ENCODE results near the gene C1QL3. TPM values are rescaled to one million over a fixed set of nuclear protein-coding genes. Genes with fewer than 3 reads are reported as not detected.

C1QL3 gene
- total and polyA plus RNA-seq, 2 donors: 0.05 TPM; not detected in 1

DNA sequence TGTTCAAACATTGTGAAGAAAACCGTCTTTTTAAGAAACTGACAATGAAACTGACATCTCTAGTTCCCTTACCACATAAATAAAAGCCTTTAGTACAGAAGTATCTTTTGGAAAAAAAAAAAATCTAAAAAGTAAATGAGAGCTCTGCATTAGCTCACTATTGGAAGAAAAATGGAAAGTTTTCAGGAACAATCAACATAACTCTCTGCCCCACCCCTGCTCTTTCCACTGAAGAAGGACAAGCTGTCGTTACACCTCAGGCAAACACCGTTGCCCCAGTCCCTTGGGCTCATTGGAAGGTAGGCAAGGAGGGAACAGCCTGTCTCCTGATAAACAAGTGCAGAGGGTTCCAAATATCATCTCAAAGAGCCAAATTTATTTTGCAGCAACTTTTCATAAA lies 22.4 kb upstream of the C1QL3 start:
- Histone ChIP-seq H3K9me3 (ENCODE audit: control insufficient read depth in 2 of 2, insufficient read depth in 1 of 2, low read length in 1 of 2) (no peaks in the 10 kb centered on the region), H3K27ac (ENCODE audit: low read depth in 1 of 2, low read length in 1 of 2) (no peak overlapping the region)
- 90% methylated on average over 3 of the region's 3 CpGs for WGBS

DNA sequence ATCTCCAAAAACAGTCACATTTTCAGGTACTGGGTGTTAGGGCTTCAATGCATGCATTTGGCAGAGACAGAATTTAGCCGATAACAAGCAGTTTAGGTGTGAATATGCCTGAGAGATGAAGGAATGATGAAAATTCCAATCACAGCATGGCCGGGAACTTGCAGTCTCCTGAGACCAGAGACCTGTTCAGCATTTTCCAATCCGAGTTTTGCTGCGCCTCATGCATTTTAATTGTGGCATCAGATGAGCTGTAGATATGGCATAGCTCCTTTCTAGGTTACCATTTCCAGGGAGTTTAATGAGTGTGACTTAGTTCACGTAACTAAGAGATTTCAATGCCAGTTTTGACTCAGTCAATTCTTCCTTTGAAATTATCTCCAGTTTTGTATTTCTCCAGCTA lies 14.5 kb upstream of the C1QL3 start:
- Histone ChIP-seq H3K4me1 (ENCODE audit: control insufficient read depth in 2 of 2, insufficient read depth in 2 of 2, low read length in 2 of 2) (no peaks in the 10 kb centered on the region), H3K4me3 (ENCODE audit: low read length in 2 of 2) (no peak overlapping the region), H3K27me3 (ENCODE audit: control insufficient read depth in 2 of 2, insufficient read depth in 1 of 2, low read length in 1 of 2) (no peaks in the 10 kb centered on the region), H3K36me3 (ENCODE audit: control insufficient read depth in 2 of 2, insufficient read depth in 2 of 2, low read length in 1 of 2) (no peaks in the 10 kb centered on the region), H3K9me3 (ENCODE audit: control insufficient read depth in 2 of 2, insufficient read depth in 1 of 2, low read length in 1 of 2) (no peaks in the 10 kb centered on the region), H3K27ac (ENCODE audit: low read depth in 1 of 2, low read length in 1 of 2) (no peak overlapping the region)
- 96% methylated on average over 5 of the region's 5 CpGs for WGBS
- no peak for DNase-seq (ENCODE audit: low read depth in 6 of 9, low spot score in 9 of 9)

More for the DNA sequence above, 22.4 kb upstream of the C1QL3 start:
- Histone ChIP-seq H3K36me3 (ENCODE audit: control insufficient read depth in 2 of 2, insufficient read depth in 2 of 2, low read length in 1 of 2) (no peaks in the 10 kb centered on the region), H3K4me3 (ENCODE audit: low read length in 2 of 2) (no peak overlapping the region), H3K4me1 (ENCODE audit: control insufficient read depth in 2 of 2, insufficient read depth in 2 of 2, low read length in 2 of 2) (no peaks in the 10 kb centered on the region), H3K27me3 (ENCODE audit: control insufficient read depth in 2 of 2, insufficient read depth in 1 of 2, low read length in 1 of 2) (no peaks in the 10 kb centered on the region)
- no peak for DNase-seq (ENCODE audit: low read depth in 6 of 9, low spot score in 9 of 9)

DNA sequence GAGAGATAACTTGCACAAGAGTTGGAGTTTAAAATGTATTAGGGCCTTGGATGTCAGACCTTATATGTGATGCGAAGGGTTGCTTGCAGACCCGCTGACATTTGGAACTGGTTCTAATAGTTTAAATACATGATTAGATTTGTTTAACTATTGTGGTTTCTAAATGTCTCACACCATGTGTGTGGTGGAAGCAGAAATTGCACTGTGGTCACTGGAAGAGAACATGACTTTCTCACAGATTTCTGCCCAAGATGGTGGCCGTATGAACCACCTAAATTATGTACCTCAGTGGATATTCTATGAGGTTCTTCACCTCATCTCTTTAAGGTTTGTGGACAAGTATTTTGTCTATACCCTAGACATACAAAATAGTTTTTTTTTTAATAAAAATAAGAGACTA lies 8.2 kb upstream of the C1QL3 start:
- Histone ChIP-seq H3K36me3 (ENCODE audit: control insufficient read depth in 2 of 2, insufficient read depth in 2 of 2, low read length in 1 of 2) (no peaks in the 10 kb centered on the region), H3K4me3 (ENCODE audit: low read length in 2 of 2) (no peak overlapping the region), H3K9me3 (ENCODE audit: control insufficient read depth in 2 of 2, insufficient read depth in 1 of 2, low read length in 1 of 2) (no peaks in the 10 kb centered on the region), H3K27me3 (ENCODE audit: control insufficient read depth in 2 of 2, insufficient read depth in 1 of 2, low read length in 1 of 2) (no peaks in the 10 kb centered on the region), H3K4me1 (ENCODE audit: control insufficient read depth in 2 of 2, insufficient read depth in 2 of 2, low read length in 2 of 2) (no peaks in the 10 kb centered on the region), H3K27ac (ENCODE audit: low read depth in 1 of 2, low read length in 1 of 2) (no peak overlapping the region)
- WGBS: 96% methylated on average over 3 of the region's 3 CpGs
- no peak for DNase-seq (ENCODE audit: low read depth in 6 of 9, low spot score in 9 of 9)

DNA sequence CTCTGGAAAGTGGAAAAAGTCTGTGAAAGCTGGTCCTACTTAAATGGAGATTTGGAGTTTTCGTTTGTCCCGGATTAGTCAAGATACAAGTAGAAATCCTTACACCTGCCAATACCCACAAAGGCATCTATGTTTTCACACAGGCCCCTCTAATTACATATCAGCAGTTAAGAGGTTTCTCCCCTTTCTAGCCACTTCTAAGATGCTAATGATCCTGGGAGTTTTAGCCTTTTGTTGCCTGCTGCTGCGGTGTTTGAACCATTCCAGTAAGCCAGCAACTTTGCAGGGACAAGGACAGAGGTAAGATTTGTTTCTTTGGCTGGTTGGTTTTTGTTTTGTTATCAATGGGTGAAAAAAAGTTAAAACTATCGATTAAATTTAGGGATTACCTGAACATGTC lies 5.8 kb upstream of the C1QL3 start:
- Histone ChIP-seq H3K4me1 (ENCODE audit: control insufficient read depth in 2 of 2, insufficient read depth in 2 of 2, low read length in 2 of 2) (no peaks in the 10 kb centered on the region), H3K27me3 (ENCODE audit: control insufficient read depth in 2 of 2, insufficient read depth in 1 of 2, low read length in 1 of 2) (peaks cover 4 to 14% of the 10 kb centered on the region in 2 donors), H3K9me3 (ENCODE audit: control insufficient read depth in 2 of 2, insufficient read depth in 1 of 2, low read length in 1 of 2) (no peaks in the 10 kb centered on the region), H3K36me3 (ENCODE audit: control insufficient read depth in 2 of 2, insufficient read depth in 2 of 2, low read length in 1 of 2) (no peaks in the 10 kb centered on the region), H3K4me3 (ENCODE audit: low read length in 2 of 2) (no peak overlapping the region), H3K27ac (ENCODE audit: low read depth in 1 of 2, low read length in 1 of 2) (no peak overlapping the region)
- no peak for DNase-seq (ENCODE audit: low read depth in 6 of 9, low spot score in 9 of 9)
- WGBS: 91% methylated on average over 4 of the region's 4 CpGs

DNA sequence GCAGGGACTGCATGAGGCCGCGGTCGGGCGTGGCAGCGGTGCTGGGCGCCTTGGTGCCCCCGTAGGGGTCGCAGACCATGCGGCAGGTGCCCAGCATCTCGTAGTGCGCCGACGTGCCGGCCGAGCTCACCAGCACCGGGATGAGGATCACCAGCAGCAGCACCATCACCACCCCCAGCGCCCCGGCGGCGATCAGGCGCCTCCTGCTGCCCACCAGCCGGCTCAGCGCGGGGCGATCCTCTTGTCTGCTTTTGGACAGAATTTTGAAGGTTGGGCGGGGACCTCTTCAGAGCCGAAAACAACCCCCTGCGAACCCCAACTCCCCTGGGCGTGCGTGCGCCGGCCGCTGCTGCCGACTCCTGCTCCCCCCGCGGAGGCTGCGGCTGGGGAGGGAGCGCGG lies 779 bp downstream of the C1QL3 start:
- H3K36me3 ChIP-seq (ENCODE audit: control insufficient read depth in 2 of 2, insufficient read depth in 2 of 2, low read length in 1 of 2): no peaks in the 10 kb centered on the region
- H3K4me1 ChIP-seq (ENCODE audit: control insufficient read depth in 2 of 2, insufficient read depth in 2 of 2, low read length in 2 of 2): peaks cover 7 to 13% of the 10 kb centered on the region in 2 donors
- peak in 1 of 9 donors; percentile 18 for DNase-seq (ENCODE audit: low read depth in 6 of 9, low spot score in 9 of 9)
- H3K27ac ChIP-seq (ENCODE audit: low read depth in 1 of 2, low read length in 1 of 2): no peak overlapping the region
- H3K4me3 ChIP-seq (ENCODE audit: low read length in 2 of 2): peak overlapping the region; percentile 22 to 49
- 2% methylated on average over 39 of the region's 39 CpGs for WGBS
- H3K27me3 ChIP-seq (ENCODE audit: control insufficient read depth in 2 of 2, insufficient read depth in 1 of 2, low read length in 1 of 2): peaks cover 27 to 48% of the 10 kb centered on the region in 2 donors
- H3K9me3 ChIP-seq (ENCODE audit: control insufficient read depth in 2 of 2, insufficient read depth in 1 of 2, low read length in 1 of 2): no peaks in the 10 kb centered on the region

DNA sequence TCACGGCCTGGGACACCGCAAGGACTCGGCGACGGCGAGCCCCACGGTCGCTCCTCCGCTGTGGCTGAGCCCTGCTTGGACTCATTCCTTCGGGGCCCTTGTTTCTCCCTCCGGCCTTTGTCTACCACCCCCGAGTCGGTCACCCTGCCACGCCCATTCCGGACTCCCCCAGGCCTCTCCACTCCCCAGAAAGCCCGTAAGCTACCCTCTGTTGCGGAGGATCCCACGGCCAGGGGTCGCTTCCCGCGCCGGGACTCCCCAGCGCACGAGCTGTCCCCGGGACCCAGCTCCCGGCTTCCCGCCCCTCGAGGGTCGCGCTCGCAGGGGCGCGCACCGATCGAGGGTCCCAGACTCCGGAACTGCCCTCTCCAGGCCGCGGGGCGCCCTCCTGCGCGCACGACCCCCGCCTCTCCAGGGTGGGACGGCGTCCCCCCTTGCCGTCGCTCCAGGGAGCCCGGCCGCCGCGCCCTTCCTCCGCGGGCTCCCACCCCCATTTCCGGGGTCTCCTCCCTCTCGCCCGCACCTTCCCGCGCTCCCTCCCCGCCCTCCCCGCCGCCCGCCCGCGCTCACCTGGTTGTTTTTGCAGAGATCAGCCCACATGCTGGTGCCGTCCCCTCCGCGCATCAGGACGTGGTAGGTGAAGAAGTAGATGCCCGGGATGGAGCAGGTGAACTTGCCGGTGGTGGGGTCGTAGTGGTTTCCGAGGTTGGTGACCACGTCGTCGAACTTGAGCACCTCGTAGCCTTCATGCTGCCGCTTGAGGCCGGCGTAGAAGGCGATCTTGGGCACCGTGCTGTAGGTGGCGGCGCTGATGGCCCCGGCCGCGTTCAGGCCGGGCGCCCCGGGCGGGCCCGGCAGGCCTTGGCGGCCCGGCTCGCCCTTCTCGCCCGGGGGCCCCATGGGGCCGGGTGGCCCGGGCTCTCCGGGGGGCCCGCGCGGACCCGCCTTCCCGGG lies 1.5 kb downstream of the C1QL3 start:
- 6% methylated on average over 104 of the region's 104 CpGs for WGBS
- Histone ChIP-seq H3K27me3 (ENCODE audit: control insufficient read depth in 2 of 2, insufficient read depth in 1 of 2, low read length in 1 of 2) (peaks cover 27 to 48% of the 10 kb centered on the region in 2 donors), H3K4me3 (ENCODE audit: low read length in 2 of 2) (peak overlapping the region in 1 of 2 donors; percentile 49), H3K27ac (ENCODE audit: low read depth in 1 of 2, low read length in 1 of 2) (no peak overlapping the region), H3K9me3 (ENCODE audit: control insufficient read depth in 2 of 2, insufficient read depth in 1 of 2, low read length in 1 of 2) (no peaks in the 10 kb centered on the region), H3K4me1 (ENCODE audit: control insufficient read depth in 2 of 2, insufficient read depth in 2 of 2, low read length in 2 of 2) (peaks cover 7 to 13% of the 10 kb centered on the region in 2 donors), H3K36me3 (ENCODE audit: control insufficient read depth in 2 of 2, insufficient read depth in 2 of 2, low read length in 1 of 2) (no peaks in the 10 kb centered on the region)
- peak in 1 of 9 donors; percentile 17 for DNase-seq (ENCODE audit: low read depth in 6 of 9, low spot score in 9 of 9)

DNA sequence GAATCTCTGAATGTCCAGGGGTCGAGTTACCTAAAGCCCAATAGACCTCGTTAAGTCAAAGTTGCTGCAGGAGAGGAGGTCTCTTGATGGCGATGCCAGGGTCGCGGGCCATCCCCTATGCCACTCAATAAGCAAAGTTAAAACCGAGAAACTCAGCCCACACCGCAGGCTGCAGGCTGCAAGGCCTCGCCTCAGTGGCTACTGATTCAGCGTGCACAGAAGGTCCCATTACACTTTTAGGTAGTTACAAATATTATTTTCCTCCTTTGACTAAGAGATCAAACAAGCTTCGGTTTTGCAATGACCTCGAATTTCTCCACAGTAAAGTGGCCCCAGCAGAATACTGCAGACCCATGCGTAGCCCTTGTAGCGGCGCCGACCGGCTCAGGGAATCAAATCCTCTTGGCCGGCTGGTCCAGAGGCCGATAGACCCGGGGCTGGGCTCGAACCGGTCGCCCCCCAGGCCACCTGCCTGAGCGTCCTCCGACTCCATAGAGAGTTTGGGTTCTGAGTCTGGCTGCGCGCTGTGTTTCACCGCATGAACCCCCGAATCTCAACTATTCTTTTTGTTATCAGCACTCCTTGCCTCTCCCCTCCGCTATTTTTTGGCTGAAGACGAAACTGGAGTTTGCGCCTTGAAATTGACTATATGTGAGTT lies 2.3 kb downstream of the C1QL3 start:
- H3K27me3 ChIP-seq (ENCODE audit: control insufficient read depth in 2 of 2, insufficient read depth in 1 of 2, low read length in 1 of 2): peaks cover 27 to 48% of the 10 kb centered on the region in 2 donors
- H3K27ac ChIP-seq (ENCODE audit: low read depth in 1 of 2, low read length in 1 of 2): no peak overlapping the region
- no peaks in the 10 kb centered on the region for H3K36me3 ChIP-seq (ENCODE audit: control insufficient read depth in 2 of 2, insufficient read depth in 2 of 2, low read length in 1 of 2)
- H3K4me3 ChIP-seq (ENCODE audit: low read length in 2 of 2): no peak overlapping the region
- H3K4me1 ChIP-seq (ENCODE audit: control insufficient read depth in 2 of 2, insufficient read depth in 2 of 2, low read length in 2 of 2): peaks cover 7 to 13% of the 10 kb centered on the region in 2 donors
- WGBS: 64% methylated on average over 31 of the region's 31 CpGs
- H3K9me3 ChIP-seq (ENCODE audit: control insufficient read depth in 2 of 2, insufficient read depth in 1 of 2, low read length in 1 of 2): no peaks in the 10 kb centered on the region
- DNase-seq (ENCODE audit: low read depth in 6 of 9, low spot score in 9 of 9): no peak

DNA sequence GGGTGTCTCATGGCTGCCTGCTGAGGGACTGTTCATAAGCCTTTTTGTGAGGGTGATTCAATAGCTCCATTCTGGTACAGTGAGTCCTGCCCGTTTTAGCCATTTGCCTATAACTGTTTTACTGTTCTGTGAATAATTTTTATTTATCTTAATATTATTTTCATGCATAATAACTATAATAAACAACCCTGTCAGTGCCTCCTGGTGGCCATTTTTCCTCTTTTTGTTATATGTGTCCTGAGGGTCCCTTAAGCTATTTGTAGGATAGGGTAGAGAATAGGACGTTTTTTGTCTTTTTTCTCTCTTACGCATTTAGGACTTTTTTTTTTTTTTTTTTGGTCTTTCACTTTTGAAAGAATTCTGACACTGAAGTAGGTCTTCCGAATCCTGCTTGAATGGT lies 2.9 kb downstream of the C1QL3 start:
- Histone ChIP-seq H3K27ac (ENCODE audit: low read depth in 1 of 2, low read length in 1 of 2) (no peak overlapping the region), H3K4me3 (ENCODE audit: low read length in 2 of 2) (no peak overlapping the region), H3K4me1 (ENCODE audit: control insufficient read depth in 2 of 2, insufficient read depth in 2 of 2, low read length in 2 of 2) (peaks cover 7 to 13% of the 10 kb centered on the region in 2 donors), H3K9me3 (ENCODE audit: control insufficient read depth in 2 of 2, insufficient read depth in 1 of 2, low read length in 1 of 2) (no peaks in the 10 kb centered on the region), H3K36me3 (ENCODE audit: control insufficient read depth in 2 of 2, insufficient read depth in 2 of 2, low read length in 1 of 2) (no peaks in the 10 kb centered on the region), H3K27me3 (ENCODE audit: control insufficient read depth in 2 of 2, insufficient read depth in 1 of 2, low read length in 1 of 2) (peaks cover 27 to 47% of the 10 kb centered on the region in 2 donors)
- 92% methylated on average over 4 of the region's 4 CpGs for WGBS
- no peak for DNase-seq (ENCODE audit: low read depth in 6 of 9, low spot score in 9 of 9)

DNA sequence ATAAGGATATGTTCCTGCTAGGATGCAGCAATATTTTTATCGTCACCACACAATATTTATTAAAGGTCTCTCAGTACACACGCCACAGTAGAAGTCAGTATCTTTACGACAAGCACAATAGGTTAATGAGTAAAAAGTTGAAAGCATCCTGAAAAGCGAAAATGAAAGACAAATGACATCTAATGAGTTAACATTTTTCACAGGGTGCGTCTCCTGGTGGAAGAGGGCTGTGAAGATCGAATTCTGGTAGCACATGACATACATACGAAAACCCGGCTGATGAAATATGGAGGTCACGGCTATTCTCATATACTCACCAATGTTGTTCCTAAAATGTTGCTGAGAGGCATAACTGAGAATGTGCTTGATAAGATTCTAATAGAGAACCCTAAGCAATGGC lies 10.8 kb downstream of the C1QL3 start:
- WGBS: 97% methylated on average over 9 of the region's 9 CpGs
- H3K27me3 ChIP-seq (ENCODE audit: control insufficient read depth in 2 of 2, insufficient read depth in 1 of 2, low read length in 1 of 2): no peaks in the 10 kb centered on the region
- no peaks in the 10 kb centered on the region for H3K36me3 ChIP-seq (ENCODE audit: control insufficient read depth in 2 of 2, insufficient read depth in 2 of 2, low read length in 1 of 2)

More for the DNA sequence above, 10.8 kb downstream of the C1QL3 start:
- Histone ChIP-seq H3K4me1 (ENCODE audit: control insufficient read depth in 2 of 2, insufficient read depth in 2 of 2, low read length in 2 of 2) (no peaks in the 10 kb centered on the region), H3K27ac (ENCODE audit: low read depth in 1 of 2, low read length in 1 of 2) (no peak overlapping the region), H3K4me3 (ENCODE audit: low read length in 2 of 2) (no peak overlapping the region), H3K9me3 (ENCODE audit: control insufficient read depth in 2 of 2, insufficient read depth in 1 of 2, low read length in 1 of 2) (no peaks in the 10 kb centered on the region)
- DNase-seq (ENCODE audit: low read depth in 6 of 9, low spot score in 9 of 9): no peak

Measured in thymus (tissue), 11 donors.